ENCODE data around the gene NCOR2.

DNA sequence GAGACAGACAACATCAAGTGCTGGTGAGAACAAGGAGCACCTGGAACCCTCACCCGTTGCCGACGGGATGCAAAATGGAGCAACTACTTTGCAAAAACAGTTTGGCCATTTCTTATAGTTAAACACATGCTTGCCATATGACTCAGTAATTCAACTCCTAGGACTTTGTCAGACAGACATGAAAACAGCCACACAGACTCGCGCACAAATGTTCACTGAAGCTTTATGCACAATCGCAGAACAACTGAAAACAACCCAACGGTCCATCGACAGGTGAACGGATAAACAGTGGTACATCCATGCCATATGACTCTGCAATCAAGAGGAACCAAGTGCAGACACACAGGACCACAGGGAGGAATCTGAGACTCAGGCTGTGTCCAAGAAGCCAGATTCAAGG lies 30.8 kb downstream of the NCOR2 start:
- no peak for TF ChIP-seq CTCF (conservative IDR thresholded peaks at IDR 0.05 in 1 of 2, IDR thresholded peaks at IDR 0.05 in 1 of 2; ENCODE audit: extremely low read depth in 1 of 2, insufficient read depth in 1 of 2, low read depth in 1 of 2, low read length in 2 of 2)
- TF ChIP-seq EZH2 (IDR thresholded peaks at IDR 0.05; ENCODE audit: borderline replicate concordance, low read length) = no peak

Measured in mammary epithelial cell (primary cell).